Stimulated activated CD8-positive, alpha-beta memory T cell treated with anti-CD3 and anti-CD28 coated beads, Interleukin-12 subunit alpha, Interleukin-12 subunit beta, amount 100 ng/mL, for 4 hours (primary cell): ENCODE data around the gene CADM1.

Experiments used
- DNase-seq: peaks from one replicate; pipeline ENCODE4 v3.0.0-alpha.2; 2020; ENCODE audit warnings: low read depth

Gene CADM1

DNA sequence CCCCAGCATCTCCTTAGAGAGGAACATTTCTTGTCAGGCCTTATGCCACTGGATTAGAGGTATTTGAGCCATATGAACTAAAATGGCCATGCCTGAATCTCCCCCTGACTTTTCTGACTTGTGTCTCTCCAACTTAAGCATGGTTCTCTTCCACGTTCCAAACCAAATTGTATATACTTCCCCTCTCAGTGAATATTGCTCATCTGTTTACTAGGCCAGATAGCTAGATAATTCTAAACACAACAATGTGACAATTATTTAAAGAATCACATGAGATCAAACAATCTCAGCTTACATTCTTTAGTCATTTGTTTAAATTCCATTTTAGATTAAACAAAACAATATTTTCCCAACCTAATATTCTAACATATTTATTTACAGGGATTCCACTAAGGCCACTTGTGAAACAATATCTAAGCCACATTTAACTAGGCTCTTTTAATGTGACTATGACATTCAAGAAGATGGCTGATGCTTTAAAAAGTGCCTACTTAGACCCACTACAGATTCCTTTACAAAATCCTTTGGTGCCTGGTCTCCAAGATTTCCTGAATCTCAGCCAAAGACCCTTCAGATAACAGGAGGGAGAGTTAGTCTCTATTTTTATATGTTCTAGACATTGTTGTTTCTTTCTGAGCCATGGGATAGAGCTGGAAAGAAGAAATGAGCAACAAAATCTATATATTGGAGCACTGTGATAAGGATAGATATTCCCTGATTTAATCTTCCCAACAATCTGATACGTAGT is 105.7 kb downstream of the CADM1 start:
- DNase-seq, result no peak

DNA sequence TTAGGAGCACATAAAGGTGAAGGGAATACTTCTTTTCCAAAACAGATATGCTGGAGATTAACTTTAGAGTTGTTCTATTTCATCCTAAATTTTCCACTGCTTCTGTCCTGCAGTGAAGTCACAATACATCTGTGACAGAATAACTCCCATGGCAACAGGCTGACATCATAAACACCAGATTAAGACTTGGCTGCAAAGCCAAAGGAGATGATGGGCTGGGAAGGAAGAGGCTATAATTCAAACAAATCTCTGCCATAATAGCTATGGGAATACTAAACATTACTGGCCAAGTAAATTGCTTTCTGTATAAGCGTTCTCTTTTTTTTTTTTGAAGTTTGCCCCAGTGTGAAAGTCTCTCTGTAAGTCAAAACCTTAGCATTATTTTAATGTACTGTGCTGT is 107.7 kb downstream of the CADM1 start:
- no peak for DNase-seq

DNA sequence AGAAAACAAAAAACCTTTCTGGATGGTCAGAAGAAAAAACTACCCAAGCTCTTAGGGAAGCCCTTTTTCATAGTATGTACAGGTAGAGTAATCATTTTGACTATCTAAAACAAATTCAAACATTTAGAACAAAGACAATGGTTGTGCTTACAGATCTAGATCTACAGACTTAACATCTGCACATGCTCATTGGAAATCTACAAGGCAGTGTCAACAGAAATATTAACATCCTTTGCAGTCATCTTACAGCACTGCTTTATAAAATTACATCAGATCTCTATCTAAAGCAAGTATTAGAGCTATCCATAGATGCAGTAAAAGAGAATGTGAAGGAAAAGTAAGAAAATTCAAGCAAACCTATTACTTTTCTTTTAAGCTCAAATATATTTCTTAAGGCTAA is 110.3 kb downstream of the CADM1 start:
- DNase-seq, result no peak

DNA sequence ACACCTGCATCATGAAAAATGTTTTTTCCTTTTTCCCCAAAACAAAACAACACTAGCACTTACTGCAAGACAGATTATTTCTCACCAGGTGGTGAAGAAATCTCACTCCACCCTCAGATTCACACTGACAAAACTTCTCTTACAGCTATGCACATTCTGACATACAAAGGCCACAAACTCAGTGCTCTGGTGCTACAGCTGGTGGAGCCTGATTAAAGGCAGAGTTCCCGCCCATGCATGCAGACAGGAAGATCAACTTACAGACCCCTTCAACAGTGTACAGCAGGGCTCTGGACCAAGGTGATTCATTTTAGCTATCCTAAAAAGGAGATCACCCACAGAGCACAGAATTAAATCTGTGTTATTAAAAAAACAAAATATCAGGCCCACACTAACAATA is 112.6 kb downstream of the CADM1 start:
- no peak for DNase-seq

DNA sequence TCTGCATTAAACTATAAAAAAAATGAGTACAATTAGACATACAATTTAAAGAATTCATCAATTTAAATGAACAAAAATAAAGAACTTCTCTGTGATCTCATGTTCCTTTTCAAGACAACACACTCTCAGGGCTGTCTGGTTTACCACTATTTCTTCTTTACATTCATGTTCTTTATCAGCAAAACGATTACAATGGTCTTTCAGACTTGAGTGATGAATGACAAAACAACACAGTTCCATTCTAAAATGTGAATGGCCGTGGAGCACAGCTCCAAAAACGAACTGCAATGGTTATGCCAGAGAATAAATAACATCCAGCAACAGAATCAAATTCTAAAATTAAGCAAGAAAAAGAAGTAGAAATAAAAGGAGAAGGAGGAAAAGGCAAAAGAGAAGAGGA is 113.1 kb downstream of the CADM1 start:
- no peak for DNase-seq

DNA sequence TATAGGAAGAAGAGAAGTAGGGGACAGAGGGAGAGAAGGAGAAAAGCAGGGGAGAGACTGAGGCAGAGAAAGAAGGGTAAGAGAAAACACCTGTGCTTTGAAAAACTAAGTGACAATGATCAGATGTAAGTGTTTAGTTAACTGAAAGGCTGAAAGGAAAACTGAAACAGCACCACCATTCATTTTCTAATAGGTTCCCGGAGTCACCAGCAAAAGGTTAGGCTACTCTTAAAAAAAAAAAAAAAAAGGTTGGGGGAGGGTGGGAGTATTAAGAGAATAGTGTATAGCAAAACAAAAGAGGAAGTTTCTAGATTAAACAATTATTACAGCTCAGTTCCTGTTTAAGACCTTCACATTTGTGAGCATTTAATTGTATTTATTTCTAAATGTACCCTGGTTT is 113.8 kb downstream of the CADM1 start:
- DNase-seq, result no peak

DNA sequence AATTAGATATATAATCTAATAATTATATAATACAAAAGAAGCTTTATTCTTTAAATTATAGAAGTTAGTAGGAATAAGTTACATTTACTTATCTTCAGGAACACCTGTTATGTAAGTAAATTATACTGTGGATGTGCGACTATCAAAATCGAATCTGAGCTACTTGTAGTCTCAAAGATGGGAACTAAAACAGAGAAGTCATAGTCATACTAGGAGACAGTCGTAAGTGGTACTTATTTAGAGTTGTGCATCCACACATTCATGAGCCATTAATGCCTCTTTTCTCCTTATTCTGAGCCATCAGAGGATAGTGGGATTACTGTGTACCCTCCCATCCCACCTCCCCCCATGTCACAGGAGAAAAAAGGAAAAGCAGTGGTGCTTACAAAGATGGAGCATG is 114.4 kb downstream of the CADM1 start:
- no peak for DNase-seq

DNA sequence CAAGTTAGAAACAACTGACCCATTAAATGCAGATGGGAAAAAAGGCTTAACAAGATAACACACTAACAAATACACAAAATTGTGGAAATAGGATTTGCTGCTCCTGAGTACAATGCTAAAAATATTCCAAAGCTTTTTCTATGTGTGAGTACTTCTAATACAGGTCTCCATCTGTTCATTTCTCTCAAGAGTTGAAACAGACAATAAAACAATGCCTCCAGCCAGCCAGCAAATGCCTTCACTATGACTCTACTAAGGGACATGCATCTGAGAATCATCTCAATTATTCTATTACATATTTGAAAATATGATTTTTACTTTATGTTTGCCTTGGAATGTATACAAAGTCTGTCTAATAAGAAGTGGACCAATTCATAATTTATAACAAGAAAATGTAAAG is 119.0 kb downstream of the CADM1 start:
- DNase-seq, result no peak

DNA sequence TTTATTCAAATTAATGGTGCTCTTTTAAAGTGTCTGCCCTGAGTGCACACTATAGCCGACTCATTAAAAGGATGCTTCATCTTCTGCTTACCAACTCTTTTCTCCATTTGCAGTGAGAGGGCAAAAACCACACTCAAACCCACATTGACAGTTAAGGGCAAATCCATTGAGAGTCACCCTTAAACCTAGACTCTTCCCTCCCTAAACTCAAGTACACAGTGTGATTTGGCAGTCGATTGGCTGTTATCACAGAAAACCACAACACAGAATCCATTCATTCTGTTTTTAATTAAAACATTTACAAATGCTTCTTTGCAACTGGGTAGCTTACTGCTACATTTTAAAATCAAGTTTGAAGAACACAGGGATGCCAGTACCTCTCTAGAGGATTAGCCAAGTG is 120.0 kb downstream of the CADM1 start:
- DNase-seq, result no peak

DNA sequence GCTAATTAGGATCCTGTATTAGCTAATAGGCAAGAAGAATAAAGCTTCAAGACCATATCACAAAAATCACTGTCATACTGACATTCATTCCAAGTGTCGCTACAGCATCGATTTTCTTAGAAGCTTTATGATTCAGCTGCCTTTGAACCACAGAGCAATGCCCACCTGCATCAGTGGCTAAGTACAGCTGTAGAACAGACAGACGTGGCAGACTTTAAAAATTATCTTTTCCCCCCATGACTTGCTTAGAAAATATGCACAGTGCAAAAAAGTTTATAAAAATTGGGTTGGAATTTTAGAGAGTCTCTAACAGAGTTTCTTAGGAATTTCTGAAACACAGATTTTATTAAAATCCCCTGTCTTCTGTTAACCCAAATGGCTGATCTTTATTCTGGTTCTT is 120.8 kb downstream of the CADM1 start:
- DNase-seq, result no peak

DNA sequence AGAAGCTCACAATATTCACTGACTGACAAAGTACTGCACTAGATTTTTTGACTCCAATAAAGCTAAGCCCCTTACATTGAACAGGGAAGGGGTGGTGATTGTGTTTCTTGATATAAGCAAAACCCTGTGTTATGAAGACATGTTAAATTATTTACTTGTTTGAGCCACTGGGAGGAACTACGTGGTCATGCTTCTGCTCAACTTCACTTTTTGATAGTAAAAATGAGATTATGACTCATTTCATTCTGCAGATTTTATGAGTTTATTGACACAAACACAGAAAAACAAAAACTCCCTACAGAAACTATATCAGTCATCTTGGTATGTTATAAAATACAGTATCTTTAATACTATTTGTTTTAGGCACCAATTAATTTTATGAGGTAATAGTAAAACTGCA is 124.7 kb downstream of the CADM1 start:
- DNase-seq, result no peak

DNA sequence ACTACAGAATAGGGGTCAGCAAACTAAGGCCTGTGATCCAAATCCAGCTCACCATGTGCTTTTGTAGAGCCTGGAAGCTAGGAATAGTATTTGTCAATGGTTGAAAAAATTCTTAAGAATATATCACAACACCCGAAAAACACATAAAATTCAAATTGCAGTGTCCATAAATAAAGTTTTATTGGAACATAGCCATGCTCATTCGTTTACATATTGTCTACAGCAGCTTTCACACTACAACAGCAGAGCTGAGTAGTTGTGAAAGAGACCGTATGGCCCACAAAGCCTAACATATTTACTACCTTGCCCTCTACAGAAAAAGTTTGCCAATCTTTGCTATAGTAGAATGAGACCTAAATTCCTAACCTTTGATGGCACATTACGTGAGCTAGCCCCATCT is 125.7 kb downstream of the CADM1 start:
- DNase-seq, result no peak

DNA sequence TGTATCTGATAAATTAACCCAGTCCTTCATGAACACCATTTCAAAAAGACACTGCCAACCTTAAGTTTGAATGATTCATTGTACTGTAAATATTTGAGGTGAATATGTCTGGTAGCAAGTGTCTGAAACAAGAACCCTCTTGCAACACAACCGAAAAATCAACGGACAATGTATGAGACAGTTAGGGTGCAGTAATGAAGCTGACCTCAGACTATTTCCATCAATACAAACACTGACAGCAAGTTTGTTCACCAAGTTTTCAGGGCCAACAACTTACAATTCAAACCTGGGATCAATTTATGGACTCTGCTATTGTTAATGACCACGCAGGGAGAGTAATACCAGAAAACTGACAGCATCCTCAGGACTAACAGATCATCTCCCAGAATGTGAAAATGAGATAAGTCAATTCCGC is 126.3 kb downstream of the CADM1 start:
- no peak for DNase-seq

DNA sequence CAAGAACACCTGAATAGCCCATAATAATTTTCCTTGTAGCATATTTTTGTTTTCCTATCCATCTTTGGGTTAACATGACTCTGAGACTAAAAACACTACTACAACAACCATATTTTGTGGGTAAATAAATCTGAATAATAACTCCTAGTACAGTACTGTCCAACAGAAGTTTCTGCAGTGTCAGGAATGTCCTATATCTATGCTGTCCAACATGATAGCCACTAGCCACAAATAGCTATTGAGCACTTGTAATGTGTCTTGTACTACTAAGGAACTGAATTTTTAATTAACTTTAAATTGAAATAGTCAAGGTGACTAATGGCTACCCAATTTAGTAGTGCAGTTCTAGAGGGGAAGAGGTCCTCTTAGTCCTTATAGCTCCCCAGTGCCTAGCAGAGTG is 135.6 kb downstream of the CADM1 start:
- DNase-seq, result no peak

DNA sequence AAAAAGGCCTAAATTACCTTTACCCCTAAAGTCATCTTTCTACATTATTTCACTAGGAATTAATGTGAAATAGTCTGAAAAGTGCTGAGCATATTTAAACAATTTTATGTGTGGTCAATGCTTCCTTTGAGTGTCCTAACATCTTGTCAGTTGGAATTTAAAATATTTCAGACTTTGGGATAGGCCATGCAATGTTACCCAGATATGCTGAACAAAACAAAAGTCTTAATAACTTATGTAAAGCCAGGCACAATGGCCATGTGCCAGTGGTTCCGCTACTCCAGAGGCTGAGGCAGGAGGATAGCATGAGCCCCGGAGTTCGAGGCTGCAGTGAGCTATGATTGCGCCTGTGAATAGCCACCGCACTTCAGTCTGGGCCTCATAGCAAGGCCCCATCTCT is 137.4 kb downstream of the CADM1 start:
- DNase-seq, result no peak

DNA sequence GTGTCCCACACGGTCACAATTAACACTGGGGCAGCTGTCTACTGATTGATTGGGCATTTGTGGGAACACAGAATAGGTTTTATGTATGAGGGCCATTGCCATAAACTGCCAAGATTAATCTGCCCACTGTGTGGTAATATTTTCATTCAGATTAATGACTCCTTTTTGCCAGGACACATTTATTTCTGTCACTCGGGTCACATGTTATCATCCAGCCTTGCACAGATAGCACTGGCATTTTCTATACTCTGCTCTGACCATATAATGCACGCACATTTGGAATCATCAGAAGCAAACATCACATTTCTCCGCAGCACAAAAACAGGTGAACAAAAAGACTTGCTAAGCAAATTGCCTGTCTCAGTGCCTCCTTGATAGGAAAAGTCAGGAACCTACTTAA is 138.3 kb downstream of the CADM1 start:
- DNase-seq, result no peak

DNA sequence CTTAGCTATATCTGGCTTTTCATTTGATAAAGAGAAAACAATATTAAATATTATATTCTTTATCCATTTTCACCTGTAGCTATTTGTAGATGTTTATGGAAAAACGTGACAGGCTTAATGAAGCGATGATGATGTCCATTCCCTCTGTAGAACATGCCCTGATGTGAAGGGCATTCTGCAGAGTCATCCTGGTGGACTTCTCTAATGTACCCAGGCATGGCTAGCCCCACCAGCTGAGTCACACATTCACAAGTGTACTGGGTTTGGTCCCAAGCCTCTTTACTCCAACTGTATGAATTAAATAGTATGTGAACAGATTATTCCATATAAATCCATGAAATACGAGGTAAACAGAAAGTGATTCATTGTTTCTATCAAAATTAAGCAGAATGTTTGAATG is 139.3 kb downstream of the CADM1 start:
- DNase-seq, result no peak

DNA sequence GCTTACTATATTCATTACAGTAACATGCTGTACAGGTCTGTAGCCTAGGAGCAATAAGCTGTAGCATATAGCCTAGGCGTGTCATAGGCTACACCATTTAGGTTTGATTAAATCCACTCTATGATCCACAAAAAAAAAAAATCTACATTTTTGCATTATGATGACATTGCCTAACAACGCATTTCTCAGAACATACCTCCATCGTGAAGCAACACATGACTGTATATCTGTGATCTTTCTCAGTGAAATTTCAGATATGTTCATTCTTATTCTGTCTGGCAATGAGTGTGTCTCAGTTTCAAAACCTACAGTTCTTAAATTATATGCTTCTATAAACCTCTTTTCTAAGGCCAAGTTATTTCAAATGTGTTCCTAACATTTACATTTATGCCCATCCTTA is 140.3 kb downstream of the CADM1 start:
- DNase-seq, result no peak

DNA sequence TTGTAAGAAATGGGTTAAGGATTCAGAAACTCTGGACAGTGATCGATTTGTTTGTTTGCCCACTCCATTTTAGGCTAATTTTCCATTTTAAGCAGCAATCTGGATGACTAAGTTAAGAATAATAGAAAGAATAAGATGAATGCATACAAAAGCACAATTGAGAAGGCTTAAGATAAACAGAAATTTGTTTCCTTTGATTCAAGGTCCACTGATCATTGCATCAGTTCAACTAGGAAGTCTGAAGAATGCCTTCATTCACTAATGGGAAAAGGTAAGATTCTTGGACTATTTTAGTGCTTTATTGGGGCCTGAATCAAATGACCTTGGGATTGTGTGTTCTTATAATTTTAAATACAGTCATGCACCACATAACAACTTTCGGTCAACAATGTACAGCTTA is 140.8 kb downstream of the CADM1 start:
- no peak for DNase-seq

DNA sequence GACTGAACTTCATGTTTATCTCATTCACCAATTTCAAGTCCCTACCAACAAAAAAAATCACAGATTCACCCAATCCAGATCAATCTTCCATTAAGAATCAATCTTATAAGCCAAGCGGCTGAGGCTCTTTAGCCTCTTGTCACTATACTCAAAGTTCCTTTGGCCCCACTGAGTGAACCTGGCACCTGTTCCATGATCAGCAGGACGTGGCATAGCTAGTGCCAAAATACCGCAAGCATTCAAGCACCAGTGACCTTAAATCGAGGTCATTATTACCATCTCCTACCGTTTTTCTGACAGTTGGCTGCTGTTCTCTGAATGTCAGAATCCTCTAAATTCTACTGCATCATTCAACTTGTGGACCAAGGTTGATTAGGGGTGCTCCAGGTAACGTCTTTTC is 141.2 kb downstream of the CADM1 start:
- DNase-seq, result no peak

DNA sequence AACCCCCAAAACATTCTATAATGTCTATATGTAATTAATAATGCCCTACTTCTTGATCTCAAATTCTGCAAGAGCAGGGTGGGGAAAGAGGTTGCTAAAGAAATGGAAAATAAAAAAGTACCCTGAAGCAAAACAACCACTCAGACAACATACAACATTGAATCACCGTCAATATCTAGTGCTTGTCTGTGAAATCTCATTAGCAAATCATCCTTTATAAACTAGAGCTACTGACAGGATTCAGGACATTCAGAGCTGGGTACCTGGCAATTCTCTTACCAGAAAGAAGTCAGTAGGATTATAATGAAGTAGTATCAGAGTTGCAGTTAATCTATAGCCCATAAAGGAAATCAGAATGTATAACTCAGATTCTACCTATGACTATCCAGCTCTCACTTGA is 143.2 kb downstream of the CADM1 start:
- no peak for DNase-seq

DNA sequence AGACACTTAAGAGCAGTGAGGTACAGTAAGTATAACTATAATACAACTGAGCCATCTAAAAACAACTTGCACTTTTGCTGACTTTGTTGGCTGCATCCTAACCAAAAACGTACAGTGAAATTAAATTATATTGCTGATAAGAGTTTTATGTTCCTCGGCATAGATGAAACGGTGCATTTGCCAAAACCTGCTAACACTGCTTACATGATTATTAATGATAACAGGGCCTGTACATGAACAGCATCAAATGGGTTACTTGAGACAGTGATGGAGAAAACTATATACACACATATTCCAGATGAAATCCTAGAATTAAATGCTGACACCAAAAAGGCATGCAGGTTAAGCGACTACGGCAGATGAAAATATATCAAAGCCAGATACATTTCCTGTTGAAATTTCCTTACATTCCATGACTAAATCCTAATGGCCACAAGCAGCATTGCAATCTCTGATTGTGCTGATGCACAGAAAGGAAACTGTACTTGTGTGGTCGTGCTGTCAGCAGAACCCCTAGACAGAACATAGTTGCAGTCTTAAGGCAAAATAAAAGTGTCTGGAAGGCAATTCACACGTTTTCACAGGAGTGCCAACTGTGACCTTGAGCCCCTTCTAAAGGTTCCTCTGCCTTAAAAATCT is 143.9 kb downstream of the CADM1 start:
- no peak for DNase-seq

DNA sequence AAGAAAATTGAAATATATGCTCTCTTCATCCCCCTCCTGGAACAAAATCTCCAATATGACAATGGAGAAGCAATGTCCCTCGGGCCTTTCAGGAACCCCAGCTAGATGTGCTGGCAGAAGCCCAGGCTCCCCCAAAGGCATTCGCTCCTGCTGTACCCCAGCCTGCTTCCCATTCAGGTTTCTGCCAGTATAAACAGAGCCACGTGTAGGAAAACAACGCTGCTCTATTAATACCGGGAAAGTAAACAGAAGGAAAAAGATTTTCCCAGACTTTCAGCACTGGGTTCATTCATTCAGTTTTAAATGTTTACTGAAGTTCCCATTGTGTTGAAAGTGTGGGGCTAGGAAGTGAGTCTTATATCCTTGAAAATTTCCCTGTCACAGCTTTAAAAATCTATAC is 147.1 kb downstream of the CADM1 start:
- no peak for DNase-seq

DNA sequence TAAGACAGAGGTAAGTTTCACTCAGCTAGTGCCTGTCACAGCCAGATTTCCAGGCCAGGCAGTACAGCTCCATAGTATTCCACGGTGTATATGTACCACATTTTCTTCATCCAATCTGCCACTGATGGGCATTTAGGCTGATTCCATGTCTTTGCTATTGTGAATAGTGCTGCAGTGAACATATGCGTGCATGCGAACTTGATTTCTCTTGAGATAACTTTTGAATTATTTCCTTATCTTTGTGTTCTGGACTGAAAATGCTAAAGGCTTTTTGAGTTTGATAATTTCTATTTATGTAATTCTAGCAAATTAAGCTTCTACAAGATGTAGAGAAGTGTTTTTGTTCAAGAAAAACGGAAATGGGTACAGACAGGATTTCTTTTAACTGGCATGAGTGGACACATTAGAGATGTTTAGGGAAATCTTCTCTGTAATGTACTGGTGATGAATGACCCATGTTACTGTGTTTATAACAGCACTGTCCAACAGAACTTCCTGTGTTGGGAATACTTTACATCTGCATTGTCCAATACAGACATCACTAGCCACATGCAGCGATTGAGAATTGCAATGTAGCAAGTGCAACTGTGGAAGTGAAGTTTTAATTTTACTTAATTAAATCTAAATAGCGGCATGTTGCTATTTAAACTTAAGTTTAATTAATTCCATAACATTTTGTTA is 151.3 kb downstream of the CADM1 start:
- no peak for DNase-seq
